ENCODE results near the gene ZMYND8.

ZMYND8 gene

DNA sequence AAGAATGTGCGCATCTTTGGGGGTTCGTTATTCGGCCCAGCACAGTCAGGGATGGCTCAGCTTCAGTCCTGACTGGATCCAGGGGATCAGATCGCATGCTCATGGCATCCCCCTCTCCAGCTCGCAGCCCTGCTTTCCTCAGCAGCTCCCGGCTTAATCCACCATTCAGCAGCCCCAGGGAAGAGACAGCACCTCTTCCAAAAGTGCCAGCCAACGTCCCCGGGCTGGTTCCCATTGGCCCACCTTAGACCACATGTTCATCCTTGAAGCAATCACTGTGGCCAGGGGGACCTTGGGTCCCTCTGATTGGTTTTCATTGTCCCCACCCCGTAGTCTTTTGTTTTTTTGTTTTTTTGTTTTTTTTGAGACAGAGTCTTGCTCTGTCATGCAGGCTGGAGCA lies 188.7 kb downstream of the ZMYND8 start:
- DNase-seq, result no peak

DNA sequence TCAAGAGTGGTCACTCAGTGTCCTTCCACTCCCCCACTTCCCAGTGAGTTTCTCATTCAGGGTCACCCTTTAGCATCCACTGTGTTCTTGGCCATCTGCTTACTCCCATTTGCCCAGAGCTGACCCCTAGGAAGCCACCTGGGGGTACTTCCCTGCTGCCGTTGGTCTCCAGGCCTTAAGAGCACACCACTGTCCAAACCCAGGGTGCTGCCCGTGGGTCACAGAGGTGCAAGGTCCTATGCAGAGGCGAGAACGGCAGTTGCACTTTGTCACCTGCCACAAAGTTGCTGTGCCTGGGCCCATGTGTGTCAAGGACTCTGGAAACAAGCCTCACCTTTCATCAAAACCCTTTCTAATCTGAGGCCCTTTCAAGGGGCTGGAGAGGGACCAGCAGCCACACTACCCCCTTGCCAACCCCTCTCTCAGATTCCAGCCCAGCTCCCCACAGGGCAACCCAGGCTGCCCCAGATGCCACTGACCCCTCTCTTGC lies 191.1 kb downstream of the ZMYND8 start:
- DNase-seq, result no peak

DNA sequence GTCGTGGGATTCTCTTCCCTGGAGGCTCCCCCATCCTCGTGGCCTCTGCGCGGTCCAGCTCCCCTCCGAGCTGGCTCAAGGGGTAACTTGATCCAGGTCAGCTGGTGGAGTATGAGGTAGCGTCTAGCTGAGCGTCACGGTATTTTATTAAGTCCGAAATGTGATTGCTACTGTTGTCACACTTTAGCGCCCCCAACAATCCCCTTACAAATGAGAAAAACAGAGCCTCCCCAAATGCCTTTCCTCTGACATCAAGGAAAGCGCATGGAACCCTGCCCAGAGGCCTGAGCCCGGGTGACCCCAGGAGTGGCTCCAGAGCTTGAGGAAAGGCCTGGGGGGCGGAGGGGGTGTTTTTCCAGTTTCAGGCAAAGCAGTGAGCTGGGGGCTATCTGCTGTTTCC lies 192.4 kb downstream of the ZMYND8 start:
- no peak for DNase-seq

DNA sequence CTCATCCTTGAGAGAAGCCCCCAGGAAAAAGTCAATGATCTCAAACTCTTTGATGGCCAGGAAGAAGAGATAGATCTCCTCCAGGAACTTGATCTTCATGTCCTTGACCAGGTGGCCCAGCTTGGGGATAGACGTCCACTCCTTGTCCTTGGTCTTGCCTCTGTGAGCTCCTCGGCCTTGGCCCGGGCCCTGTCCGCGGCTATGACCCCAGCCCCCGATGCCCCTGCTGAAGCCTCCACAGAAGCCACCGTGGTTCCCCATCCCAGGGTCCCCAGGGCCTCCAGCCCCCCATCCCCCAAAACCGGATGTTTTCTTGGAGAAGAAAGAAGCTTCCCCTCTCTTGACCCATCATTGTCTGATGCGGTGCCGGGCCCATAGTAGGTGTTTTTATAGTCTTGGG lies 195.1 kb downstream of the ZMYND8 start:
- no peak for DNase-seq

DNA sequence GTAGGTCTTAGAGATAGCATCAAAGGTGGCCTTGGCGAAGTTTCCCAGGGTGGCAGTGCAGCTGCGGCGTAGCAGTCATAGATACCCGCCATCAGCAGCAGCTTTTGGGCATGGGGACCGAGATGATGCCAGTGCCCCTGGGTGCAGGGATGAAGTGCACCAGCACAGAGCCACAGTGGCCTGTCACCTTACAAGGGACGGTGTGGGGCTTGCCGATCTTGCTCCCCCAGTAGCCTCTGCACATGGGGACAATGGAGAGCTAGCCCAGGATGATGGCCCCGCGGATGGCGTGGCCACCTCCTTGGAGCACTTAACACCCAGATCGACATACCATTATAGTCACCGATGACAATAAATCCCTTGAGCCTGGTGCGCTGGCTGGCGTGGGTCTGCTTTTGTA lies 195.5 kb downstream of the ZMYND8 start:
- no peak for DNase-seq

DNA sequence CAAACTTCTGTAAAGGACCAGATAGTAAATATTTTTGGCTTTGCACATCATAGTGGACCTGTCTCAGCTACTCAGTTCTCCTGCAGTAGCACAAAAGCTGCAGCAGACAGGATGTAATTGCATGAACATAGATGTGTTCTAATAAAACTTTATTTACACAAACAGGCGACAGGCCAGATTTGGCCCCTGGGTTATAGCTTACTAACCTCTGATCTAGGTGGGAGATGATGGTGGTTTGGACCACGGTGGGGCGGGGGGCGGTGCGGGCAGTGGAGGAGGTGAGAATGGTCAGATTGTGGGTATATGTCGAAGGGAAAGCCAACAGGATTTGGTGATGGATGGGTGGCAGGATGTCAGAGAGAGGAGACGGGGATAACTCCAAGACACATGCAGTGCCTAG lies 196.3 kb downstream of the ZMYND8 start:
- DNase-seq, result no peak
